Bone marrow (tissue), 2 donors: Measurements from ENCODE around the gene ETF1.

Experiments
- DNase-seq, 2 donors: peaks; one replicate each; lab custom pipeline; 2025; lab: John Stamatoyannopoulos, UW

ETF1 gene

DNA sequence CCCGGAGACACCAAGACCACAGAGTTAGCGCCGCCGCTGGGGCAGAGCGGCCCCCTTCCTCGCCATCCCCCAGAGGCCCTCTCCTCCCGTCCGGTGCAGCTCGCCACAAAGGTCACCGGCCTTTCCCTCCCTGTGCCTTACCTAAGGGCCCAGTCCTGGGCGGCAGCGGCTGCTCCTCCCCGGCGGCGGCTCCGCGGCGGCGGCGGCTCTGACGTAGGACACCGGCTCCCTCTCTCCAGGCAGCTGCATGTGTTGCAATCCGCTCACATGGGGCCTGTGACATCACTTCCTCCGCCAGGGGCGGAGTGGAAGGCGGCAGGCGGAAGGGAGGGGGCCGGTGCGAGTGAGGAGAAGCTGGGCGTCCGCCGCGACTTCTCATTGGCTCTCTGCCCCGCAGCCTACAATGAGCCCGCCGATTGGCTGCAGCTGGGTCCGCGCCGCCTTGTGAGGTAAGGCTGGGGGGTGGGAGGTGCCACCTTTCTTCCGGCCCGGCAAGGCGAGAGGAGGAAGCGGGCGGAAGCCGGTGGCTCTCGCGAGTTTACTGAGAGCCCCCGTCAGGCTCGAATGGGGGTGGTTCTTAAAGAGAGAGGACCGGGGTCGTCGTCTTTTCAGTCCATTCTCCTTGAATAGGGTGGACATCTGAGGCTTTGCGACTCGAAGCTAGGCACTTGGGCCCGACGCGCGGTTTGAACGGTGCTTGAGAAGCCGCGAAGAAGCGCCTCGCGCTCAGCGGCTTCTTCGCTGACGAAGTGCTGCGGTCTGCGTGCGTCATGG lies at the start of gene ETF1:
ETF1 (minus strand) TSS at position 281 of the 774 bp plus-strand sequence. CDS start 318 bp downstream, outside the sequence.
- peak; percentile 93 to 97 for DNase-seq

DNA sequence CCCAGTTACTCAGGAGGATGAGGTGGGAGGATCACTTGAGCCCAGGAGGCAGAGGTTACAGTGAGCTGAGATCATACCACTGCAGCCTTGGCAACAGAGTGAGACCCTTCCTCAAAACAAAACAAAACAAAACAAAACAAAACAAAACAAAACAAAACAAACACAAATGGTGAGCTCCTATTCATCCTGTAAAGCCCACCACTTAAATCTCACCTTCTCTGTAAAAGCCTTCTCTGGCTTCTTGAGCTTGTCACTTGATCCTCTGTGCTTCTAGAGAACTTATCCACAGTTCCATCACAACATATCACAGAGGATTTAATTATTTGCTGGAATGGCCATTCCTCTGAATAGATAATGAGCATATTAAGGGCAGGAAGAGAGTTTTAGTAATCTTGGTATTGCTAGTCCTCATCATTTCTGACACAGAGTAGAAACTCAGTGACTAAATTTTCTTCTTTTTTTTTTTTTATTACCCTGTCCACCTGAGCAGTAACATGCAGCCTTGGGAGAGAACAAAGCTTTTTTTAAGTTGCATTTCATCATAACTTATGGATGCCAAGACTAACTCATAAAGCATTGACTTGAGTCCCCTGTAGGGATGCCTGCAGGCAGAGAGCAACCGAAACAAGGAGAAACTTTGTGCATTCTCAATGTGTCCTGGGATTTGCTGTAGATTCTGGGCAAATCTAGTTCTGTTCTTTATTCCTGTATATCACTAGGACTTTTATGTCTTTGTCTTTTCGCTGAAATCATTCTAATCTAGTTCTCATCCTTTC lies 45.2 kb upstream of the ETF1 start:
- no peak for DNase-seq

DNA sequence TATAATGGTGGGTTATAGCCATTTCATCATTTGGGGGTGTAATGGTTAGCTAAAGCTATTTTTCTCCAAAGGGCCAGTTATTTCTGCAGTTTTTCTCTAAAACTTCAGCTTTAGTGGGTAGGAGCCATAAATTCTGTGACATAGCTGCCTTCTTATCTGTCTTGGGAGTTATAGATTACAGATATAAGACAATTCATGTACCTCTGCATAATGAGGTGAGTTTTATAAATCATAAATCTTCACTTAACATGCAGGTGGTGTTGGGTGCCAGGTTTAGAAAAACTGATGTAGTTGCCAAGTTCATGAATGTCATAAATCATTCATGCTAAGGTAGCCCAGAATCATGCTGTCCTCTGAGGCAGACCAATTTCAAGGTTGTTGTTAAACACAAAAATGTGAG lies 42.1 kb upstream of the ETF1 start:
- no peak for DNase-seq

DNA sequence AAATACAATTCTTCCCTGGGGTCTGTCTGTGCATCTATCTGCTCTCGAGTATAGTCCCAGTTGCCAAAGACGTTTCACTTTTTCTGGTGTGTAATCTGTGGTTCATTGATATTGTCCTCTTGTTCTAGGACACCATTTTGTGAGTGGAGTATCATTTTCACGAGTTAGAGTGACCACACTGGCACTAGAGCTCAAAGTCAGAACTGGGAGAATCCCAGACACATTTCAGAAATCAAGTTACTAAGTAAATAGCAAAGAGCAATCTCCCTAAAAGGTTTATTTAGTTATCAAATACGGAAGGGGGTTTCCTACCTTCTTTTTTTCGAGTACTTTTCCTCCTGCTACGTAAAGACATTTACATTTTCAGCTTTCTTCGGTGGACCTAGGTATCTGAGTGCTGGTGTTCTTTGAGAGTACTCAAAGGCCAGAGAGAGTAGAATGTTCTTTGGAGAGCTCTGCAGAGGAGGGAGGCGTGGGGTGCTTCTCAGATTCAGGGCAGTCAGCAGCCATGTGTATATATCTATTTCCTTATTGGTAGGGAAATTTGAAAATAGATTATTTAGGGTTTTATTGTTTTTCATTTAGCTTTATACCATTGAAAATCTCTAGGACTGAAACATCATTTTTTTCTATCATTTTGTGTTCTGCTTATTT lies 41.1 kb upstream of the ETF1 start:
- no peak for DNase-seq

DNA sequence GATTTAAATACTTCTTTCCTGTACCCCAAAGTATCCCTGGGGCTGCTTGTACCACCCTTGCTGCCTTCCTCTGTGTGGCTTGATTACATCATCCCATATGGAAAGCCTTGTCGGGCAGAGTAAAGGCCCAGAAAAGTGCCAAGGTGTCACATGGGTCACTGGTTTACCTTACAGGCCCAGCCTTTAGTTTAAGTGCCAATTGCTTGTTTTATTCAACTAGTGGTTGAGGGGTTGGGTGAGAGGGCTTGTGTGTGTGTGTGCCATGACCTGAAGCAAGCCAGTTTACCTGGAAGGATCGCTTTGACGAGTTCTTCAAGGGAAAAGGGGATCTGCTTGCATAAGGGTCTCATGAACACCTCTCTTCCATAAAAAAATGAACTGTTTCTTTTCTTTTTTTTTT lies 39.9 kb upstream of the ETF1 start:
- no peak for DNase-seq

DNA sequence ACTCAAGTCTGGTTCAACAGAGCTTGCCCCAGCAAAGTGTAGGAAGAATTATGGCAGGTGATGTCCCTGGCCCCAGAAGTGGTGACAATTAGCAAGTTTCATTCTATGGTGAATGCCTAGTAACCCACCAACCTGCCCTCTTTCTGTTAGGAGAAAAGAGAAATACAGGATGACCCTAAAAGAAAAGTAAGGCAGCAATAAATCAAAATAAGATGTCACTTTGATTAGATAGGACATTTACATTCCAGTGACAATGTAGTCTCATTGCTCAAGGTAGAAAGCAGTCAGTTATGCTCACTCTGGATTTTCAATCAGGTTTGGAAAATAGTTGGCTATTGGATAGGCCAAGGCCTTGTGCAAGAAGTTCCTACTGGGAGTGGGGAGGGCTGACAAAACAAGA lies 37.7 kb upstream of the ETF1 start:
- no peak for DNase-seq

DNA sequence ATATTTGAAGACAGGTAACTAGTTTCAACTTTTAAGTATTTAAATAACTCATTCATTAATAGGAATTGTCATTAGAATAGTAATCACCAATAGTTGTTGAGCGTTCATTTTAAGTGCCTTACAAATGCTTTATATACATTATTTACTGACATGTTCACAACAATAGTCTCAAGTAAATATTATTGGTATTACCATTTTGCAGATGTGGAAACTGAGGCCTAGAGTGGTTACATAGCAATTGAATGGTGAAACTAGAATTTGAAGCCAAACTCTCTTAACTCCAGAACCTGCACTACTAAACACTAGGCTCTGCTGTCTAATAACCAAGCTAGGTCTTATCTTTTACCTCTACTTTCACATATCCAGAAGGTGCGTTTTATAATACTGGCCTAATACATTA lies 37.0 kb upstream of the ETF1 start:
- DNase-seq = no peak

DNA sequence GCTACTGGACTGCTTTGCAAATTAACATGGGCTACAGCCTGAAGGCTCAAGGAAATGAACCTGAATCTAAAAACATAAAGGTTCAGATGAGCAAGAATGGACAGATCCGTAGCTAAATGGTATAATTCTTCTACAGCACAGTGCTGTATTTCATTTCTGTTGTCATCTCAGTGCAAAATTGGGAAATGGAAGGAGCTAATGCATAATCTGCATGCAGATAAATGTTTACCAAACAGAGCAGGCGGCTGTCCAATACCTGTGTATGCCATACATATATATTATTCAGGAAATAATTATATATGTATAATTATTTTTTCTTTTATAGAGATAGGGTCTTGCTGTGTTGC lies 36.5 kb upstream of the ETF1 start:
- DNase-seq = no peak

DNA sequence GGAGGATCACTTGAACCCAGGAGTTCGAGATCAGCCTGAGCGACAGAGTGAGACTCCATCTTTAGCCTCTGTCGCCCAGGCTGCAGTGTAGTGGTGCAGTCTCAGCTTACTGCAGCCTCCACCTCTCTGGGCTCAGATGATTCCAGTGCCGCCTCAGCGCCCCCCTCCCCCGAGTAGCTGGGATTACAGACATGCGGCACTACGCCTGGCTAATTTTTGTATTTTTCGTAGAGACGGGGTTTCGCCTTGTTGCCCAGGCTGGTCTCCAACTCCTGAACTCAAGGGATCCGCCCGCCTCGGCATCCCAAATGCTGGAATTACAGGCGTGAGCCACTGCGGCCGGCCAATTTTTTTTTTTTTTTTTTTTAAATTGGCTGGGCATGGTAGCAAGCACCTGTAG lies 34.4 kb upstream of the ETF1 start:
- no peak for DNase-seq

DNA sequence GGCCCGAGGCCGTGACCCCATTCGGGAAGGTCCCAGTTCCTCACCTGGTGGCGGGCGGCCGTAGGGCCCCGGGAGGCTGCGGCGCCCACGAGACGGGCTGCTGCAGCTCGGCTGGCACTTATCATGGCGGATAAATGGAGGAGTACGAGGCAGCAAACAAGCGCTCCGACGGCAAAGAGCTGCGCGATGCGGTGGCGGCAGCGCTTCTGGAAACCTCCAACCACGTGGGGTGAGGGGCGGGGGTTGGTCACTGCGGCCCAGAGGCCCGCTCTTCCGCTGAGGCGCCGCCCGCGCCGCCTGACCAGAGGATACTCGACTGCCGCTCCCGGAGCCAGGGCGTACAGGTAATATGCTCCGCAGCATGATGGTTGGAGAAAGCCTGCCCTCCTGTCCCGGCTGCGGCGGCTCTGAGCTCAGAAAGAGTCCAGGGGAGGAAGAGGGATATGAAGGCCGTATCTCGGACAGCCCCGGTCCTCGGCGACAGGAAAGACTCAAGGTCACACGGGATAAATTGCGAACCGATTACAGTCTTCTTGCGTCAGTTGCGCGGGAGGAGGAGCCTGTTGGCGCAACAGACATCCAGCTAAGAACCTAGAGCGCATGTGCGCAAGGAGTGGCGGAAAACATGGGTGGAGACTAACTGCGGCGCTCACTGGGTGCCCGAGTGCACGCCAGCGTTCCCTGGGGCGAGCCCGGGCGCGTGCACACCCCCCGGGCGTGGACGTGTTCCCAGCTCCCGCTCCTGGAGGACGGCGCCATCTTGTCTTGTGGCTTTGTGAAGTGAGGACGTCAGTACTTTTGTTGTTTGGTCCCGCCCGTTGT lies 32.4 kb upstream of the ETF1 start, which contains the start of gene HSPA9:
HSPA9 (minus strand) TSS at position 208 of the 822 bp plus-strand sequence; CDS start at position 125, 83 bp downstream.
- DNase-seq = peak; percentile 98 to 99

DNA sequence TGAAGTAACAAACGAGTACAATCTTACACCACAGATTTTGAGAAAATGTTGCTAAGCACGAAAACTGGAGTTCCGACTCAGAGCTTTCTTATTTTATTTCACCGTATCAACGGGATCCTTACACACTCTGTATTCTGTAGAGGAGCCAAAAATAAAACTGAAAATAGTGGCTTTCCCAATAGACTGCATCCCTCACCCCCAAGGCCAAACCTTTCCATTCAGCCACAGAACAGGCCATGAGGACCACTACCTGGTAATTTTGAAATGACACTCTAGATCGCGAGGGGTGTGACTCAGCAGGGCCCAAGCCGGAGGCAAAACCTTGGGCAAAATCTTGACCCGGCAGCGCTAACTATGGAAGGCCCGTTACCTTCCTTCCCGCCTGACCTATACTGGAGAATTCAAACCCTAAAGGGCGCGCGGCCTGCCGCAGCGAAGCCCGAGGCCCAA lies 31.7 kb upstream of the ETF1 start:
- peak in 1 of 2 donors; percentile 26 for DNase-seq

DNA sequence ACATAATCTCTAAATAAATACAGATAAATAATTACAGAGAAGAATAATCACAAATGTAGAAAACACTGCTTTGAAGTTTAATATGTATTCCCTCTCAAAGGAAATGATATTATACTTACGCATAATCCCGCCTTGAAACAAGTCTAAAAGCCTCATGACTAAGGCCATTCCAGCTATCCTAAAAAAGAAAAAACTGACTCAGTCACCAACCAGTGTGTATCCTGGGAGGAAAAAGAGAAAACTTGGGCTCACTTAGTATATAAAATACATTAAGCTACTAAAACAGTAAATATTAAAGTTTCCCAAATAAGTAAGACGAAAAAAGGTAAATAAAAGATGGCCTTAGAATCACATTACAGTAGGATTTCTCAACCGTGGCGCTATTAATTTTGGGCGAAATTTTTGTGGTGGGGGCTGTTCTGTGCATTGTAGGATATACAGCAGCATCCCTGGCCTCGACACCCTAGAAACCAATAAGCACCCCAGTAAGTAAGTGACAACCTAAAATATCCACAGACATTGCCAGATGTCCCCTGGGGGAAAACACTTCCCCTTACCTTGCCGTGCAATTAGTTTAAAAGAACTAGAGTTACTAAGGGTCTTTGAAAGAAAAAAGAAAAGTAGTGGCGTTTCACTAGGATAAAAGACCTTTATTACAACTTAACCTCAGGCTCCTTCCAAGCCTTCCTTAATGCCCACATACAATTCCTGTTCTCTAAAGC lies 31.1 kb upstream of the ETF1 start:
- no peak for DNase-seq

DNA sequence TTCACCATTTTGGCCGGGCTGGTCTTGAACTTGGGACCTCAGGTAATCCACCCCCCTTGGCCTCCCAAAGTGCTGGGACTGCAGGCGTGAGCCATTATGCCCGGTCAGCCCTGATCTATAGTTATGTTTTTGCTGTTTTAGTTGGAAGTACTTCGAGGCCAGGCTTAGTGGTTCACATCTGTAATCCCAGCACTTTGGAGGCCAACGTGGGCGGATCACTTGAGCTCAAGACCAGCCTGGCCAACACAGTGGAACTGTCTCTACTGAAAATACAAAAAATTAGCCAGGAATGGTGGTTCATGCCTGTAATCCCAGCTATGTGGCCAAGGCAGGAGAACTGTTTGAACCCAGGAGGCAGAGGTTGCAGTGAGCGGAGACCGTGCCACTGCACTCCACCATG lies 30.2 kb upstream of the ETF1 start:
- no peak for DNase-seq

DNA sequence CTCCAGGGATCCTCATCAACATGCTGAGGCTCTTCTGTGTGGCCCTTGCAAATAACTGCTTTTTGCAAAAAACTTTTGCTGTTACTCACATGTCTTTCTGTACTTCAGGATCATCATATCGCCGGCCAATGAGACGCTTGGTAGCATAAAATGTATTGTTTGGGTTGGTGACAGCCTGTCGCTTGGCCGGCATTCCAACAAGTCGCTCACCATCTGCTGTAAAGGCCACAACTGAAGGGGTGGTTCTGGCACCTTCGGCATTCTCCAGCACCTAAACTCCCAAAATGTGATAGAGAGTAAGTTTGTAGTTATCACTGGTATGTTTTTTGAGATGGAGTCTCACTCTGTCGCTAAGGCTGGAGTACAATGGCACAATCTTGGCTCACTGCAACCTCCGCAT lies 27.8 kb upstream of the ETF1 start:
- DNase-seq = no peak

DNA sequence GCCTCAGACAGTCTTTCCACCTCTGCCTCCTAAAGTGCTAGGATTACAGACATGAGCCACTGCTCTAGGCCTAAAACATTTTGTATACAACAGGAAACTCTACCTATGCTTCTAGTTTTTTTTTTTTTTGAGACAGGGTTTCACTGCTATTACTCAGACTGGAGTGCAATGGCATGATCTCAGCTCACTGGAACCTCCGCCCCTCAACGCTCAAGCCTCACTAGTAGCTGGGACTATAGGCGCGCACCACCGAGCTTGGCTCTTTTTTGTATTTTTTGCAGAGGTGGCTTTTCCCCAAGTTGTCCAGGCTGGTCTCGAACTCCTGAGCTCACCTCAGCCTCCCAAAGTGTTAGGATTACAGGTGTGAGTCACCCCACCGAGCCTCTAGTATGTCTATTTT lies 26.7 kb upstream of the ETF1 start:
- no peak for DNase-seq

DNA sequence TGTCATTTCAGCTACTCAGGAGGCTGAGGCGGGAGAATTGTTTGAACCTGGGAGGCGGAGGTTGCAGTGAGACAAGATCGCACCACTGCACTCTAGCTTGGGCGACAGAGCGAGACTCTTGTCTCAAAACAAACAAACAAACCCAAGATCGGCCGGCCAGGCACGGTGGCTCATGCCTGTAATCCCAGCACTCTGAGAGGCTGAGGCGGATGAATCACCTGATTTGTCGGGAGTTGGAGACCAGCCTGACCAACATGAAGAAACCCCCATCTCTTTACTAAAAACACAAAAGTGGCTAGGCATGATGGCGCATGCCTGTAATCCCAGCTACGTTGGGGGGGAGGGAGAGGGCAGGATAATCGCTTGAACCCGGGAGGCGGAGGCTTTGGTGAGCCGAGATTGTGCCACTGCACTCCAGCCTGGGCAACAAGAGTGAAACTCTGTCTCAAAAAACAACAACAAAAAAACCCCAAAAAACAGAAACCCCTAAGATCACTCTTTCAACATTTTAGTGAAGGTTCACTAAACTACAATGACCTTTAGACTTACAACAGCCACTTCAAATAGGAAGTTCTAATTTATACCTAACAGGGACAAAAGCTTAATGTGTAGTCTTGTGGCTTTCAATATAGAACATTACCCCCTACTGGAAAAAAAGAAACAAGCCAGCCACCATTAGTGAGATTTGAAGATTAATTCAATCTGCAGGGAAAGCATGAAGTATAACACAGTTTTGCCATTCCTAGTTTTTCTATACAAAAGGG lies 25.2 kb upstream of the ETF1 start:
- DNase-seq = no peak

DNA sequence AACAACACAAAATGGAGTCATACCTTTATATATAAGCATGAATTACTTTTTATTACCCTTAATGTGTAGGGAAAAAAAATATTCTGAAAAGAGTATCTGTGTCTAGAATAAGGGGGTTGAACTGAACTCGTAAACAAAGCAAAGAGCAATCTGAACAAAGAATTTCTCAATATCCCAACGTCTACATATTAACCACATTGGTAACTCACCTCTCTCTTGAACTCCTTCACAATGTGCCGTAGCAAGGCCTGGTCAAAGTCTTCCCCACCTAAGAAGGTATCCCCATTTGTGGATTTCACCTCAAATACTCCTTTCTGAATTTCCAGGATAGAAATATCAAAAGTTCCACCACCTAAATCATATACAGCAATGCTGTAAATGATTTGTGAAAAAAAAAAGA lies 23.8 kb upstream of the ETF1 start:
- DNase-seq = no peak

DNA sequence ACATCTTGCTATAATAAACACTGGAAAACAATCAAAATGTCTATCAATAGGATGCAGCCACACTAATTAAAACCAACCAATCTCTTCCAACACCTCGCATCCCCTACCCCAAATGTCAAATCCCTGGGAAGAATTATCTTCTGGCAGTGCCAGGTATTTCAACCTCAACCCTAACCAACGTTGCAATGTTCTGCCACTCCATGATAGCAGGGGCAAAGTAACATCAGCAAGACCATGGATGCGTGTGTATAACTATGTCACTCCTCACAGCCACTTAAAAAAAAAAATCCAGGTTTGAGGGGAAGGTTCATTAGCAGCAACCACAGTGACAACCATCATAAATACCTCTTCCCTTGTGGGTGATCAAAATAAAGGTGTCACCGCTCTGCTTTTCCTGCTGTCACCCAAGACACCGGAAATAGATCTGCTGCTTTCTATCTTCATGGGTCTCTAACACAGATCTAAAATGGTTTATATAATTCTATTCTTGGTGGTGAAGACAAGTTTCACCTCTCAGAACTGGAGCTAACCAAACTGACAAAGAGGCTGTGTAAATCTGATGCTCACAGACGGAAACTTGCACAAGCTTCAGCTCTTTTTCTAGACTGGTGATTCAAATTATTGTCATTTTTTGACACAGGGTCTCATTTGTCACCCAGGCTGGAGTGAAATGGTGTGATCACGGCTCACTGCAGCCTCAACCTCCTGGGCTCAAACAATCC lies 22.2 kb upstream of the ETF1 start:
- no peak for DNase-seq

DNA sequence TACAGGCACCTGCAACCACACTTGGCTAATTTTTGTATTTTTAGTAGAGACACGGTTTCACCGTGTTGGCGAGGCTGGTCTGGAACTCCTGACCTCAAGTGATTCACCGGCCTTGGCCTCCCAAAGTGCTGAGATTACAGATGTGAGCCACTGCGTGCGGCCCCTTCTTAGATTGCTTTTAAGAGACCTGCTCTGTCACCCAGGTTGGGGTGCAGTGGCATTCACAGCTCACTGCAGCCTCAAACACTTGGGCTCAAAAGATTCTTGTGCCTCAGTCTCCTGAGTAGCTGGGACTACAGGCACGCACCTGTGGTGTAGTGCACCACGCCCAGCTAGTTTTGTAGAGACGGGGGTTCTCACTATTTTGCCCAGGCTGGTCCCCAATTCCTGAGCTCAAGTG lies 21.2 kb upstream of the ETF1 start:
- no peak for DNase-seq
